ENCODE measurements around the gene STOML2. TPM values are rescaled to one million over a fixed set of nuclear protein-coding genes. Genes with fewer than 3 reads are reported as not detected.

The STOML2 gene
- total RNA-seq, 1 donor from 2014 or later, result 149 TPM

DNA sequence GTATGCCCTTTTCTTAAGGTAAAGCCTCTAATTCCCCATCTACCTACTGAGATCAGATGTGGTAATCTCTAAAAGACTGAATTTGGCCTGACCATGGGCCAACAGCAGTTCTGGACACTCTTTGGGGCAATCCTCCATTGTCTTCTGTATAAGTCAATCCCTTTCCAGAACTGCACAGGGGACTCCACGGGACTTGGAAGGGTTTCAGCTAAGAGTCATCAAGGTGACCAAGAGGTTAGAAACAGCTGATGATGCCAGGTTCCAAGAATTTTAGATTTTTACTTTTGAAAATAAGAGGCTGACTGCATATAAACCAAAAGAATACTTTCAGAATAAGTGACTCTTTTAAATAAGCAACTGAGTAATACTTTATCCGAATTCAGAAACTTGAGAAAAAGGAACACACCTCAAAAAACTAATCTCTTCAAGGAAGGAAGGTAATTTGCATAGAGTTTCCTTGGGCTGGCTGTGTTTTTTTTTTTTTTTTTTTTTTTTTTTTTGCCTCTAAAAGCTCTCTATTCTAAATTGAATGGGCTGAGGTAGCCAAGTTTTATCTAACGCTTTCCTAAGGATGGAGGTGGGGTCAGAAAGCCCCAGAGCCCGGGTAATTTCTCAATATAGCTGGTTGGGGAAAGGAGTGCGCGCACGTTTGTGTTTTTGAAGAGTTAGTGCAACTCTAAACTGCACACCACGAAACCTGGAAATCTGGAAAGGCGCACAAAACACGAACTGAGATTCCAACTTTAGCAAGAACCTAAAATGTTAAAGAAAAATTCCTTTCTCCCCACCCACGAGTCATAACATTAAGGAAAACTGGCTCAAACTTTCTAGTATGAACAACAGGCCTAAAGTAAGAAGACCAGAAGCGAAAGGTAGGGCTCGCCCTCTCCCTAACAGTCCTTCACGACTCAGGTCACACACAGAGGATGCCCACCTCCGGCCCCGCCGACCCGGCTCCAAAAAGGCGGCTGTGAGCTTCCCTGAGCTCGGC lies 31.8 kb downstream of the STOML2 start:
- peaks cover 53% of the 10 kb centered on the region for H3K36me3 Mint-ChIP-seq
- no peaks in the 10 kb centered on the region for H3K9me3 Mint-ChIP-seq
- peak overlapping the region; percentile 95 for H3K4me3 Mint-ChIP-seq
- TF ChIP-seq, protein P1, sequence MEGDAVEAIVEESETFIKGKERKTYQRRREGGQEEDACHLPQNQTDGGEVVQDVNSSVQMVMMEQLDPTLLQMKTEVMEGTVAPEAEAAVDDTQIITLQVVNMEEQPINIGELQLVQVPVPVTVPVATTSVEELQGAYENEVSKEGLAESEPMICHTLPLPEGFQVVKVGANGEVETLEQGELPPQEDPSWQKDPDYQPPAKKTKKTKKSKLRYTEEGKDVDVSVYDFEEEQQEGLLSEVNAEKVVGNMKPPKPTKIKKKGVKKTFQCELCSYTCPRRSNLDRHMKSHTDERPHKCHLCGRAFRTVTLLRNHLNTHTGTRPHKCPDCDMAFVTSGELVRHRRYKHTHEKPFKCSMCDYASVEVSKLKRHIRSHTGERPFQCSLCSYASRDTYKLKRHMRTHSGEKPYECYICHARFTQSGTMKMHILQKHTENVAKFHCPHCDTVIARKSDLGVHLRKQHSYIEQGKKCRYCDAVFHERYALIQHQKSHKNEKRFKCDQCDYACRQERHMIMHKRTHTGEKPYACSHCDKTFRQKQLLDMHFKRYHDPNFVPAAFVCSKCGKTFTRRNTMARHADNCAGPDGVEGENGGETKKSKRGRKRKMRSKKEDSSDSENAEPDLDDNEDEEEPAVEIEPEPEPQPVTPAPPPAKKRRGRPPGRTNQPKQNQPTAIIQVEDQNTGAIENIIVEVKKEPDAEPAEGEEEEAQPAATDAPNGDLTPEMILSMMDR (conservative IDR thresholded peaks at IDR 0.05), result no peak
- H3K4me1 Mint-ChIP-seq (ENCODE audit: unreplicated experiment), result peaks cover 26% of the 10 kb centered on the region
- peak overlapping the region; percentile 97 for H3K27ac Mint-ChIP-seq
- H3K27me3 Mint-ChIP-seq, result no peaks in the 10 kb centered on the region
- DNase-seq (ENCODE audit: extremely low spot score, unreplicated experiment), result no peak

DNA sequence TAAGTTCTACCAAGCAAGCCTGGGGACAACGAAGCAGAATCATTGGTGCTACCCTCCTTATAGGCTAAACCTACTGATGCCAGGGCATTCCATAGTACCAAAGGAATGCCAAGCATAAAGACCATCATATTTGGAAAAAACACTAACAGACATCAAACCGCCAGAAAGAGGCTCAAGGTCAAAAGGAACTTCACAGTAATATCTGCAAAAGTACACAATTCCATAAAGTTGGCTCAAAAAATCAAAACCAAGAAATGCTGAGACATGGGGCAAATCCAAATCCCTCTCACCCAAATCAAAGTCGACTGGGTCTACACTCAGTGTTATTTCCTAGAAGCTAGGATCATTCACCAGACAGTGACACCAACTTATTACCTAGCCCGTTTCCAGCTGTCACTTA lies 33.9 kb downstream of the STOML2 start:
- peak overlapping the region; percentile 71 for H3K4me3 Mint-ChIP-seq
- no peak for DNase-seq (ENCODE audit: extremely low spot score, unreplicated experiment)
- no peaks in the 10 kb centered on the region for H3K27me3 Mint-ChIP-seq
- H3K36me3 Mint-ChIP-seq, result peaks cover 51% of the 10 kb centered on the region
- H3K4me1 Mint-ChIP-seq (ENCODE audit: unreplicated experiment), result peaks cover 26% of the 10 kb centered on the region
- no peaks in the 10 kb centered on the region for H3K9me3 Mint-ChIP-seq
- TF ChIP-seq, protein P1 (conservative IDR thresholded peaks at IDR 0.05), result no peak
- peak overlapping the region; percentile 68 for H3K27ac Mint-ChIP-seq

DNA sequence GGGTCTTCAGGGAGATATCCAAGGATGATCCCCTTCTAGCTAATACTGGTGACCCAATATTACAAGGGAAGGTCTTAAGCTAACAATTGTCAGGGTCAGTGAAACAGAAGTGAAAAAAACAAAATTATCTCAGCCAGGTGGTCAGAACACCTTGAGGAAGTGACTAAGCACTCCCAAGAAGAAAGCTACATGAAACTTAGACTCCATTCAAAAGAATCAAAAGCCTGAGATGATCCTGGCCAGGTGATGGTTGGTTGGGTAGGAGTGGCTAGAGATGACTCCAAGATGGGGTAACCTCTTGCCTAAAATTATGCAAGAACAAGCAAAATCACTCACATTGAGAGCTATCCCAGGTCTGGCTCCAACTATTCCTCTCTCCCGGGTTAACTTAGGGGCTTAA lies 35.9 kb downstream of the STOML2 start:
- no peak for DNase-seq (ENCODE audit: extremely low spot score, unreplicated experiment)
- Mint-ChIP-seq H3K4me3 (no peak overlapping the region), H3K27me3 (no peaks in the 10 kb centered on the region), H3K9me3 (no peaks in the 10 kb centered on the region), H3K27ac (no peak overlapping the region), H3K4me1 (ENCODE audit: unreplicated experiment) (peaks cover 20% of the 10 kb centered on the region), H3K36me3 (peaks cover 56% of the 10 kb centered on the region)
- TF ChIP-seq, protein P1 (conservative IDR thresholded peaks at IDR 0.05), result no peak

DNA sequence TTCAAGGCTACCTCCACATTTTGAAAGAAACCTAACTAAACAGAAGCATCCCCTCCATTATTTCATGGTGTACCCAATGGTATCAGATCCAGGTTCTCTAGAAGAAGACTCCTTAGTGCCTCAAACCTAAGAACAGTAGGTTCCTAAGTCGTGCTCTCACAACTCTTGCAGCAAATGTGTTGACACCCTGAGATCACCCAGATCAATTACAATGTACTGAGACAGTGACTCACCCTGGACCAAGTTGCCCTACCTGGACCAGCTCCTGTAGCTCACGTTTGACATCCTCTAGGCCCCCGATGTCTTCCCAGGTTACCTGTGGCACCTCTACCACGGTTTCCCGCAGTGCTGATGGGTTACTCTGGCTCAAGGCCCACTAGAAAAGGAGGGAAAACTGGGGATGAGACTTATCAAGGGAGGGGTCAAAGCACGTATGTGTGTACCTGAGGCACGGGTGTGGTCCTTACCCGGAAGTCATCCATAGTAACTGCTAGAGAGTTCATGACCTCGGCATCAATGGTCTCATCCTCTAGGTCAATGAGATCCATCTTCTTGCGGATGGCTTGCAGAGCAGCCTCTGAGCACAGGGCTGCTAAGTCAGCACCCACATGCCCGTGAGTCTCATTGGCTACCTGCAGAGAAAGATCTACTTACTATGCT lies 42.3 kb downstream of the STOML2 start:
- no peaks in the 10 kb centered on the region for H3K27me3 Mint-ChIP-seq
- no peaks in the 10 kb centered on the region for H3K4me1 Mint-ChIP-seq (ENCODE audit: unreplicated experiment)
- DNase-seq (ENCODE audit: extremely low spot score, unreplicated experiment), result no peak
- no peaks in the 10 kb centered on the region for H3K9me3 Mint-ChIP-seq
- H3K4me3 Mint-ChIP-seq, result no peak overlapping the region
- TF ChIP-seq, protein P1 (conservative IDR thresholded peaks at IDR 0.05), result no peak
- no peak overlapping the region for H3K27ac Mint-ChIP-seq
- H3K36me3 Mint-ChIP-seq, result peaks cover 80% of the 10 kb centered on the region

DNA sequence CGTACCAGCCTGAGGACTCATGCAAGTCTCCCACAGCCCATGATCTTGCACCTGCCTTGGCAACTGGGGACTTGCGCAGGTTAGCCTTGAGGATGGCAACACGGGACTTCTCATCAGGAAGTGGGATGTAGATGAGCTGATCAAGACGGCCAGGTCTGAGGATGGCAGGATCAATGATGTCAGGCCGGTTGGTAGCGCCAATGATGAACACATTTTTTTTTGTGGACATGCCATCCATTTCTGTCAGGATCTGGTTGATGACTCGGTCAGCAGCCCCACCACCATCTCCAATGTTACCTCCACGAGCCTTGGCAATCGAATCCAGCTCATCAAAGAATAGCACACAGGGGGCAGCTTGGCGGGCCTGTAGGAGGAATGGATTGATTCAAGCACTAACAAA lies 43.5 kb downstream of the STOML2 start:
- Mint-ChIP-seq H3K4me3 (no peak overlapping the region), H3K9me3 (no peaks in the 10 kb centered on the region), H3K4me1 (ENCODE audit: unreplicated experiment) (no peaks in the 10 kb centered on the region), H3K27ac (no peak overlapping the region), H3K36me3 (peaks cover 84% of the 10 kb centered on the region), H3K27me3 (no peaks in the 10 kb centered on the region)
- DNase-seq (ENCODE audit: extremely low spot score, unreplicated experiment), result no peak
- TF ChIP-seq, protein P1 (conservative IDR thresholded peaks at IDR 0.05), result no peak

Data from type B pancreatic cell (in vitro differentiated cells).